ENCODE data around the gene SLC13A2.
"Not testable (repeated sequence)": the region's sequence is repeated elsewhere in the genome, so short reads cannot be mapped to it uniquely, and the experiment has no call there.

Gene SLC13A2

GRCh38 chr17:28473542-28473941 is at the start of gene SLC13A2:
Gene SLC13A2 (plus strand): TSS chr17:28473644. CDS start chr17:28473713, 69 bp downstream.
- H3K27me3 ChIP-seq (ENCODE audit: insufficient read depth, insufficient read length): no peaks in the 10 kb centered on the region
- H3K9me3 ChIP-seq (ENCODE audit: insufficient read depth, low read length): no peaks in the 10 kb centered on the region
- H3K4me1 ChIP-seq (ENCODE audit: insufficient read depth, insufficient read length): peaks cover 6% of the 10 kb centered on the region
- no peak for DNase-seq (ENCODE audit: low read depth, low spot score)
- H3K4me3 ChIP-seq (ENCODE audit: insufficient read length, low read depth): no peak within 1 kb of the TSS
- no peak within 1 kb of the TSS for H3K9ac ChIP-seq (ENCODE audit: insufficient read length, low read depth)
- H3K36me3 ChIP-seq (ENCODE audit: insufficient read depth, insufficient read length, low read length): no peaks in the 10 kb centered on the region
- TF ChIP-seq ZNF274 (IDR thresholded peaks at IDR 0.05; ENCODE audit: low read depth, low read length) (no peak), SUZ12 (IDR thresholded peaks at IDR 0.05; ENCODE audit: extremely low read depth, insufficient read depth, insufficient read length) (no peak), YY1 (IDR thresholded peaks at IDR 0.05; ENCODE audit: insufficient read depth, insufficient read length) (no peak)

- Histone ChIP-seq H3K36me3 (ENCODE audit: insufficient read depth, insufficient read length, low read length) (no peaks in the 10 kb centered on the region), H3K9ac (ENCODE audit: insufficient read length, low read depth) (no peak overlapping the region), H3K9me3 (ENCODE audit: insufficient read depth, low read length) (no peaks in the 10 kb centered on the region), H3K4me1 (ENCODE audit: insufficient read depth, insufficient read length) (no peaks in the 10 kb centered on the region), H3K27me3 (ENCODE audit: insufficient read depth, insufficient read length) (no peaks in the 10 kb centered on the region), H3K4me3 (ENCODE audit: insufficient read length, low read depth) (no peak overlapping the region)
- no peak for DNase-seq (ENCODE audit: low read depth, low spot score)
- TF ChIP-seq ZNF274 (IDR thresholded peaks at IDR 0.05; ENCODE audit: low read depth, low read length) (no peak), SUZ12 (IDR thresholded peaks at IDR 0.05; ENCODE audit: extremely low read depth, insufficient read depth, insufficient read length) (no peak), YY1 (IDR thresholded peaks at IDR 0.05; ENCODE audit: insufficient read depth, insufficient read length) (no peak)
These were observed 48.2 kb upstream of the SLC13A2 start for GRCh38 chr17:28425206-28425605.

- H3K4me1 ChIP-seq (ENCODE audit: insufficient read depth, insufficient read length): no peaks in the 10 kb centered on the region
- H3K4me3 ChIP-seq (ENCODE audit: insufficient read length, low read depth): no peak overlapping the region
- H3K27me3 ChIP-seq (ENCODE audit: insufficient read depth, insufficient read length): no peaks in the 10 kb centered on the region
- no peak overlapping the region for H3K9ac ChIP-seq (ENCODE audit: insufficient read length, low read depth)
- H3K9me3 ChIP-seq (ENCODE audit: insufficient read depth, low read length): no peaks in the 10 kb centered on the region
- no peaks in the 10 kb centered on the region for H3K36me3 ChIP-seq (ENCODE audit: insufficient read depth, insufficient read length, low read length)
- TF ChIP-seq YY1 (IDR thresholded peaks at IDR 0.05; ENCODE audit: insufficient read depth, insufficient read length) (no peak), ZNF274 (IDR thresholded peaks at IDR 0.05; ENCODE audit: low read depth, low read length) (no peak)
- DNase-seq (ENCODE audit: low read depth, low spot score): no peak
These were observed 47.3 kb upstream of the SLC13A2 start for GRCh38 chr17:28426081-28426519.

GRCh38 chr17:28427371-28427770 is 46.1 kb upstream of the SLC13A2 start:
- TF ChIP-seq YY1 (IDR thresholded peaks at IDR 0.05; ENCODE audit: insufficient read depth, insufficient read length): no peak
- TF ChIP-seq SUZ12 (IDR thresholded peaks at IDR 0.05; ENCODE audit: extremely low read depth, insufficient read depth, insufficient read length): no peak
- TF ChIP-seq ZNF274 (IDR thresholded peaks at IDR 0.05; ENCODE audit: low read depth, low read length): no peak
- no peaks in the 10 kb centered on the region for H3K9me3 ChIP-seq (ENCODE audit: insufficient read depth, low read length)
- H3K36me3 ChIP-seq (ENCODE audit: insufficient read depth, insufficient read length, low read length): no peaks in the 10 kb centered on the region
- H3K4me1 ChIP-seq (ENCODE audit: insufficient read depth, insufficient read length): no peaks in the 10 kb centered on the region
- H3K9ac ChIP-seq (ENCODE audit: insufficient read length, low read depth): no peak overlapping the region
- DNase-seq (ENCODE audit: low read depth, low spot score): no peak
- no peaks in the 10 kb centered on the region for H3K27me3 ChIP-seq (ENCODE audit: insufficient read depth, insufficient read length)
- H3K4me3 ChIP-seq (ENCODE audit: insufficient read length, low read depth): no peak overlapping the region

GRCh38 chr17:28427982-28428381 is 45.5 kb upstream of the SLC13A2 start:
- not testable (repeated sequence) for H3K9ac ChIP-seq (ENCODE audit: insufficient read length, low read depth); H3K36me3 ChIP-seq (ENCODE audit: insufficient read depth, insufficient read length, low read length); H3K9me3 ChIP-seq (ENCODE audit: insufficient read depth, low read length); H3K27me3 ChIP-seq (ENCODE audit: insufficient read depth, insufficient read length); DNase-seq (ENCODE audit: low read depth, low spot score); H3K4me3 ChIP-seq (ENCODE audit: insufficient read length, low read depth); H3K4me1 ChIP-seq (ENCODE audit: insufficient read depth, insufficient read length)

GRCh38 chr17:28433721-28434120 is 39.7 kb upstream of the SLC13A2 start:
- Histone ChIP-seq H3K27me3 (ENCODE audit: insufficient read depth, insufficient read length) (no peaks in the 10 kb centered on the region), H3K36me3 (ENCODE audit: insufficient read depth, insufficient read length, low read length) (no peaks in the 10 kb centered on the region), H3K9me3 (ENCODE audit: insufficient read depth, low read length) (no peaks in the 10 kb centered on the region), H3K4me1 (ENCODE audit: insufficient read depth, insufficient read length) (no peaks in the 10 kb centered on the region), H3K4me3 (ENCODE audit: insufficient read length, low read depth) (no peak overlapping the region), H3K9ac (ENCODE audit: insufficient read length, low read depth) (no peak overlapping the region)
- TF ChIP-seq SUZ12 (IDR thresholded peaks at IDR 0.05; ENCODE audit: extremely low read depth, insufficient read depth, insufficient read length): no peak
- TF ChIP-seq YY1 (IDR thresholded peaks at IDR 0.05; ENCODE audit: insufficient read depth, insufficient read length): no peak
- no peak for TF ChIP-seq ZNF274 (IDR thresholded peaks at IDR 0.05; ENCODE audit: low read depth, low read length)
- no peak for DNase-seq (ENCODE audit: low read depth, low spot score)

GRCh38 chr17:28434326-28434725 is 39.1 kb upstream of the SLC13A2 start:
- not testable (repeated sequence) for H3K9me3 ChIP-seq (ENCODE audit: insufficient read depth, low read length); DNase-seq (ENCODE audit: low read depth, low spot score); H3K9ac ChIP-seq (ENCODE audit: insufficient read length, low read depth); H3K27me3 ChIP-seq (ENCODE audit: insufficient read depth, insufficient read length); H3K4me3 ChIP-seq (ENCODE audit: insufficient read length, low read depth); H3K36me3 ChIP-seq (ENCODE audit: insufficient read depth, insufficient read length, low read length); H3K4me1 ChIP-seq (ENCODE audit: insufficient read depth, insufficient read length)

- Histone ChIP-seq H3K9ac (ENCODE audit: insufficient read length, low read depth) (no peak overlapping the region), H3K9me3 (ENCODE audit: insufficient read depth, low read length) (no peaks in the 10 kb centered on the region; the same call in none of the 2 replicates), H3K4me3 (ENCODE audit: insufficient read length, low read depth) (no peak overlapping the region), H3K36me3 (ENCODE audit: insufficient read depth, insufficient read length, low read length) (no peaks in the 10 kb centered on the region), H3K4me1 (ENCODE audit: insufficient read depth, insufficient read length) (no peaks in the 10 kb centered on the region), H3K27me3 (ENCODE audit: insufficient read depth, insufficient read length) (no peaks in the 10 kb centered on the region)
- DNase-seq (ENCODE audit: low read depth, low spot score): no peak
- TF ChIP-seq ZNF274 (IDR thresholded peaks at IDR 0.05; ENCODE audit: low read depth, low read length) (no peak), SUZ12 (IDR thresholded peaks at IDR 0.05; ENCODE audit: extremely low read depth, insufficient read depth, insufficient read length) (no peak), YY1 (IDR thresholded peaks at IDR 0.05; ENCODE audit: insufficient read depth, insufficient read length) (no peak)
These were observed 29.4 kb upstream of the SLC13A2 start for GRCh38 chr17:28443901-28444638.
